ENCODE data around the gene BABAM2.

Gene BABAM2

DNA sequence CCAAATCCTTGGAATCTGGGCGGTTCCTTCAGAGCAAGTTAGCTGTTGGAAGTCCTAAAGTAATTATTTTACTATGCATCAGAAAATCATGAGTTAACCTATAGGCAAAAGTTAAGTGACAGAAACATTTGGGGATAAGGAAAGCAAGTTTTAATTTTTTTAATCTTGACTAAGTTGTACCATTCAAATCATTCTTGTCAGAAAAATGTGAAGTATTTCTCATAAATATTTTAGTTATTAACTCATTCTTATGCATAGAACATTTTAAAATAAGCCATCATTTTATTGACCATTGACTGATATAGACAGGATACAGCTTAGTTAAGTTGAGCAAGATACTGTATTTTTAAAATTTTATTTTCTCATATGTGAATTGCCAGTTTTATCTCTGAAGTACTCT is 403.9 kb downstream of the BABAM2 start:
- no peak for DNase-seq

DNA sequence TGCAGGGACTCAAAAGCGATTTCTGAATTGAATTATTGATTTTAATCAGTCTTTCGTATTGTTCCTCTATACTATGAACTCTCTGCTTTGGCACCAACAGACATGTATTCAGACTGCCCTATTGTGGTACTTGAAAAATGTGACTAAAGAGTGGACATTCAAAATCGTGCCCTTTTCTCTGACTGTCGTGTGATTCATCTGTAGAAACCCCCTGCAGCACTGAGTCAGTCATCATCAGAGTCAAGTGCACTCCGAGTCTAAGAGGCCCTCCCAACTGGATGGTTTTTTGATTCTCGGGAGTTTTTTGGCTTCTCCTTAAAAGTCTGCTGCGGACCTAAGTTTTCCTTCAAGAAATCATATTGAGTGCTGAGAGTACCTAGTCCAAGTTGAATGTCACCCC is 405.7 kb downstream of the BABAM2 start:
- no peak for DNase-seq

DNA sequence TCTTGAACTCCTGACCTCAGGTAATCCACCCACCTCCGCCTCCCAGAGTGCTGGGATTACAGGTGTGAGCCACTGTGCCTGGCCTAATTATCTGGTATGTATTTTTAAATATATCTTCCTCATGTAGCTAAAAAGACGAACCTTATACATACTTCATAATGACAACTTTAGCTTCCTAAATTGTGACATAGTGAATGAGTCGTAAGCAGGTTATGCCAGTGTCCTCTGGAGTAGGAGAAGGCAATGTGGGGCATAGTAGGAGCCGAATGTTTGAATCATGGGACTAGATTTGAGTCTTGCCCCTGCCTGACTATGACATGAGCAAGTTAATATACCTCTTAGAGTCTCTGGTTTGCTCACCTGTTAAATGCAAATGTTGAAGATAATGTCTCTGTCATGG is 406.4 kb downstream of the BABAM2 start:
- DNase-seq = no peak

DNA sequence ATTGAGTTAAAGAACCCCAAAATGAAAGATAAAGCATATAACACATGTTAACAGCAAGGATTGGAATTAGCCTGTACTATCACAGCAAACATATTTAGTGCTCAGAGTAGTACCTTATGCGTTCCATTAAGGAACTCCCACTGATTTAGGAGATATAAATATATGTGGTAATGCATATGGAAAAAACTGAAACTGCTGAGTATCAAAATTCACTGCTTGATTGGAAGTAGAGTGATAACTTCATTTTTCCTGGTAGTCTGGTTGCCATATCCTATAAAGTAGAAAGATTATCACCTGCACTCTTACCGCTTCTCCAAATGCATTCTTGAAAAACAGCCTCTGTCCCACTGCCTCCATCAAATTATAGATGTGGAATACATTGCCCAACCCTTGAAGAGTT is 407.0 kb downstream of the BABAM2 start:
- DNase-seq = no peak

DNA sequence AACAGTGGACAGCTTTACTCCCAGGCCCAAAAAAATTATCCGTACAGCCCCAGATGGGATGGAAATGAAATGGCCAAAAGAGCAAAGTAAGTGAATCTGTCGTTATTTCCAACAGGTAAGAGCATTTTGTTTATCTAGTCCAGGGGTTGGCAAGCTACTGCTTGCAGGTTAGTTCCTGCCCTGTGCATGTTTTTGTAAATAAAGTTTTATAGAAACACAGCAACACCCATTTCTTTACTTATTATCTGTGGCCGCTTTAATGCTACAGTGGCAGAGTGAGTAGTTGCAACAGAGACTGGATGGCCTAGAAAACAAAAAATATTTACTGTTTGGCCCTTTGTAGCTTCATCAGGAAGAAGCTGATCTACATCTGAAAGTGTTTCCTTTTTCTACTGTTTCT is 407.9 kb downstream of the BABAM2 start:
- no peak for DNase-seq

DNA sequence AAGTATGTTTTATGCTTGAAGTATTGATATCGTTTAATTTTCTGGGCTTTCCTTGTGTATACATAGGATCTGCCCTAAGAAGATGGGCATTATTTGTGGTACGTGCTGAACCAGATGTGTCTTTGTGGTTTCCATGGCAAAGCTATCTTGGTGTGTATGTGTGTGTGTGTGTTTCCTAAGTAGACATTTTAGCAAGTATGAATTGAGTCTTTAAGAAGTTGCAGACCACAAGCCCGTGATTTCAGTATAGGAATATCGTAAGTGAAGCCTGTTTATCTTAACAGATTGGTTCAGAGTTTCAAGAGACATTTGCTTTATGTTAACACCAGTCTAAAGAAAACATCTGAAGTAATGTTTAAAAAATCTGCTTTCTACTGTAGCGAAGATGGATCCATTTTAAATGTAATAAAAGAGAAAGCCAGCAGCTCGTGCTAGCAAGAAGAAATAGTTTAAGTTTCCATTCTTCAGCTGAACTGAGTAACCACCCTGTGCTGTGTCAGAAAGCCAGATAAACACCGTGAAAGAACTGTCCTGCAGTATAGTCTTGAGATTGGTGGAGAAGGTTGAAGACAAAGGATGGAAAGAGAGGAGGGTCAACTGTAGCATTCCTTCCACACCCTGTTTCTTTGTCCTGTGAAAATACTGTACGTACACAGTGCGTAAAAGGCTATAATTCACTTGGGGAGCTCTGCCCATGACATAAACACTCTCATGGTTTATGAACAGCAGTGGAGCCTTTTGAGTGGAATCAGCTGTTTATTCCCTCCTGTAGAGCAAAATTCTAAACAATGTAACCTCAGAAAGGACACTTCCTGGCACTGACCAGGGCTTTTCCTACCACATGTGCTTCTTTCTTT is 410.2 kb downstream of the BABAM2 start:
- no peak for DNase-seq

DNA sequence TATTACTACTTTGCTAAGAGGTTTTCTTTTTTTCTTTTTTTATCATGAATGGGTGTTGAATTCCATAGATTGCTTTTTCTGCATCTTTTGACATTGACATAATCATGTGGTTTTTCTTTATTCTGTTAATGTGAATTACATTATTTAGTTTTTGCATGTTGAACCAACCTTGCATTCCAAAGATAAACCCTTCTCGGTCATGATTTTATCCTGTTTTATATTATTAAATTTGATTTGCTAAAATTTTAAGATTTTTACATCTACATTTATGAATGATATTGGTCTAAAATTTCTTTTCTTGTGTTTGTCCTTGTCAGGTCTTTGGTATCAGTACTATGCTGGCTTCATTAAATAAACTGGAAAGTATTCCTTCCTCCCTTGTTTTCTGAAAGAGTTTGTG is 414.7 kb downstream of the BABAM2 start:
- DNase-seq = no peak

DNA sequence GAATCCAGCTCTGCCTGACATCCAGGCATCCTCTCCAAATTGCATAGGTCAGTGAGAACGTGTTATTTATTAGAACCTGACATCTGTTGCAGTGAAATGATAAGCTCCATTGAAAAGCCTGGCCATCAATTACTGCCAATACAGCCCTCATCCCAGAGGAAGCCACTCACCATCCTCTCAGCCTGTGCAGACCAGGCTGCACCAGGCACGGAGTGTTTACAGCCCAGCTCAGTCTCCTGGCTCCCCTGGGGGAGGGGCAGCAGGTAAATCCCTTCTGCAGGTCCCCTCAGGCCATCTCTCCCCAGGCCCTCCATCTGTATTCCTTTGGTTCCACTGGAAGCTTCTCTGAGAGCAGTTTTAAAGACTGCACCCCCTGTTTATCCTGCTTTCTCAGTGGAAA is 419.6 kb downstream of the BABAM2 start:
- DNase-seq = no peak

DNA sequence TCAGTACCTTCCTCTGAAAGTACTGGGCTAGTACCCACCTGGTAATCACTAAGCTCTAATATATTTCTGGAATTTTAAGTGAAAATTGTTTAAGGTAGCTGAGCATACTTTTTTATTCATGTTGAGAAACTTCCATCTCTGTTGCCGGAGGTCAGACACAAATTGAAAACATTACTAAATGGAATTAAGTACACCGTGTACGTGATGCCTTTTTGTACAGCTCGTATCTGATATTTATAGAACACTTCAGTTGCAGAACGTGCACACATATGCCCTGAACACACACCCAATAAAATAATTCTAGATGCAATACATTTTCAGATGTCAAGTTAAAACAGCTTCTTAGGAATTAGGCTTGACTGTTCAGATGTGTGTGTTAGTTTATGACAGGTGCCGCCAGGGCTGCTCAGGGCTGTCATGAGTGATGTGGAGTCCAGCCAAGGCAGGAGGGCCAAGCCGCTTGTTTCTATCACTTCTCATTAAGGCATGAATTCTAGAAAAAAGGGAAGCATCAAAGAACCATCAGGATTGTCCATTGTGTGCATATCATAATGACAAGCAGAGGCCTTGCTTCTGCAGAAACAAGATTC is 421.2 kb downstream of the BABAM2 start:
- no peak for DNase-seq

DNA sequence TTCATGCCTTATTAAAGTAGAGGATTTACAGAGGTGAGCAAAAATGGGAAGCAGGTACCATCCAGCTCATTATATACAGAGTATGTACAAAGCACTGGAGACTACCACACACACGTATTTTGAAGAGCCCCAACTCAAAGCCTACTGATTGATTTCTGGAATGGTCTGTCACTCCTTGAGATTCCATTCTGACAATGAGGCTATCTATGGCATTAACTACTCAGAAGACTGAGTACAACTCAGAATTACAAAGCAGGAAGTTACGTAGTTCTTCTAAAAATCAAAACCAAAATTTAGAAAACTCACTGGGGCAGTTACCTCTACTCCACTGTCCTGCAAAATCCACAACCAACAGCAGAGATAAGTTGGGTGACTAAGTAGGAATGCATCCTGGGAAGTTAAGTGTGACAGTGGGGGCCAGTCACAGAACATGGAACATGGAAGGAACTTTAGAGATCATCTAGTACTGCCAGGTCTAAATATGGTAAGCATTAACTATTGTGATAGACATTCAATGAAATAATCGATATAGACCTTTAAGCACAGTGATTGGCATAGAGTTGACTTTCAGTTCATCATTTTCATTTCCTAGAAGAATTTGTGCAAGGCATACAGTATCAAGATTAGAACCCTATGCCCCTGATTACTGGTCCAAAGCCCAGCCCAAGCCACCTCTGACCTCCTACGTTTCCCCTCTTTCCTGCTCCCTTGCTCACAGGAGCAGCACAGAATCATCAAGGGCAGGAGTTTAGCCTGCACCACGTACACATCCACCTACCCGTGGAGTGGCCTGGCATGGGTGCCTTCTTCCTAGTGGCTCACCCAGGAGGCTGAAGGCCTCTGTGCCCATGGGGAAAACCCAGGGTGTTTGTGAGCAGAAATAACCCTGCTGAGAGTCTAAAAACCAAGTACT is 422.0 kb downstream of the BABAM2 start:
- DNase-seq = no peak

DNA sequence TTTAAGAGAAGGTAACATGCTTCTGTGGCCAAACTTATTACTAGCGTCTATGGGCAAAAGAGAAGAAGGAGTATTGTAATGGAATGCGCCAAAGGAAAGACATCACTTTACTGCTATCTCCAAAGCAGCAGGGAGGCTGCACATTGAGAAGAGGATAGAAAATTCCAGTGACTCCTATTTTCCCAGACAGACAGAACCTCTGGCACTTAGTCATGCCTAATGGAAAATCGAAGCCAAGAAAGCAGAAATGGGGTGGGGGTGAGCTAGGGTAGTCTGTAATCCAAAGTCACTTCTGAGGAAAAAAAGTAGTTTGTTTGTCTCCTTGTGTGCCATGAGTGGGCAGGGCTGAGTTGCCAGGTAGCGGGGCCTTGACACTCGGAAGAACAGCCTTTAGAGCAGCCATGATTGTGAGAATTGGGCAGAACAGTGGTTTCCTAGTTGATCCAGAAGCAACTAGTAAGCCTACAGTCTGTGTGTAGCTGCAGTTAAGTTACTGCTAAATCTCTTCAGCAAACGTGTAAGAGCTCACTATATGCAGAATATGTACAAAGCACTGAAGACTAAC is 422.8 kb downstream of the BABAM2 start:
- no peak for DNase-seq

DNA sequence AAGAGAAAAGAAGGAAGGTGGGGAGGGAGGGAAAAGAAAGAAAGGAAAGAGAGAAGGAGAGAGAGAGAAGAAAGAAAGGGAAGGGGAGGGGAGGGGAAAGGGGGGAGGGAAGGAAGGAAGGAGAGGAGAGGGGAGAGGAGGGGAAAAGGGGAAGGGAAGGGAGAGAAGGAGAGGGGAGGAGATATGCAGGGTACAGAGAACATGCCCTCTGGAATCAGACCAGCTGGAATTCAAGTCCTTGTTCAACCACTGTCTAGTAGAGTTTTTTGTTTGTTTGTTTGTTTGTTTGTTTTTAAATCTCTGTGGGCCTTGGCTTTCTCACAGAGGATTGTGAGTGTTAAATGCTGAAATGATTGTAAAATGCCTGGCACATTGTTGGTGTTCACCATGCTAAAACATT is 424.4 kb downstream of the BABAM2 start:
- DNase-seq = no peak

DNA sequence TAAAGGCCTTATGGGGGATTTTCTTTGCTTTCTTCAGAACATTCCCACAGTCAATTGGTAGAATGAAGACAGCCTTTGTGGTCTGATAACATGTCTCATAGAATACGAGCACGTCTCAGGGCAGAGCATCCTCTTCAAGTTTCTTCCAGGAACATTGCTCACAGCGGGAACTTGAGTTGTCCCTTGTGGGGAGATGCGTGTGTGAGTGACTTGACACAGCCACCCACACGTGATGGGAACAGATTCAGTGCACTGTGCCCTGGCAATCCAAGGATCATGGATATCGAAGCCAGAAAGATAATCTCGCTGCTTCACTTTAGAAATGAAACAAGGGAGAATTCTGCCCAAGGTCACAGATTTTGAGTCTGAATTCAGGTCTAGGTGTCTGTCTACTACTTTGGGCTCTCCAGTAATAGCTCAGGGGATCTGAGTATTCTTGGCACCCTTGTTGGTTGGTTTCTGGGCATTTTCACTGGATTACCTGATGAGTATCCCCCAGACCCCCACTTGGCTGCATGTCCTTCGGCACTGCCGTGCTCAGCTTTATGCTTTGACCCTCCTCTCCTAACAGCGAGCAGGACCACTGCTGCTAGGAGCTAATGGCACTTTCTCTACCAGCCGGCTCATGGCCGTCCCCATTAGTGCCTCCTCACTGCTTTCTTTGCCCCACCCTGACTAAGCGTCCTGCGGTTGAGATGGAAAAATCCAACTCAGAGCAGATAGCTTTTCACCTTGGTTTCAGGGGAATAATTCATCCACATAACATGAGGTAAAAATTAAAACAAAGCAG is 426.2 kb downstream of the BABAM2 start:
- DNase-seq = no peak

DNA sequence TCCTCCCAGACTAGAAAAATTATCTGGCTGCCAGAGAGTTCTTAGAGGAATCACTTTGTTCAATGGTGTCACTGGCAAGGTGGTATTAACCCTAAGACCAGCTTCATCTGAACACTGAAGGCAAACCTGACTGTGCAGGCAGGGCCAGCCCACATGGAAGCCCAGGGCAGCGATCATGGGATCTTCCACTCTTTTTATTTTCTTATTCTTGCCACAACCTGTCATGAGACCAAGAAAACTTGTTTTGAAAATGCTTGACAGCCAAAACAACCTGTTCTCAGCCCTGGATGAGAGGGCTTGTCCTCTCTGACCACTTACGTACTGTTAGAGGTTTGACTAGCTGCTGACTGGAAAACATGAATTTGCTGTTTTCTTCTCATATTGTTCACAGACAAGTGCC is 426.9 kb downstream of the BABAM2 start:
- DNase-seq = no peak

DNA sequence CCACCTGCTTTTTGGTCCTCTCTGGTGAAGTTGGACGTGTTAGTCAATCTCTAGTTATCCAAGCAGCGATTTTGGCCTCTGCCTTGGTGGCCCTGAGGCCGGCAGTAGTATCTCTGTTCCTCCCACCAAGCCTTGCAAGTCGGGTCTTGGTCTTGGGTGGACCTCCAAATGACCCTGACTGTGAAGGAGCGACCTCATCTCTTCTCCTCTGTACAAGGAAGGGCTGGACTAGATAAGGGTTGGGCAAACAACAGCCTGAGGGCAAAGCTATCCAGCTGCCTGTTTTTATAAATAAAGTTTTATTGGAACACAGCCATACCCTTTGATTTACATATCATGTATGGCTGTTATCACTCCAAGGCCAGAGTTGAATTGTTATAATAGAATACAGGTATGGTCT is 427.5 kb downstream of the BABAM2 start:
- no peak for DNase-seq

DNA sequence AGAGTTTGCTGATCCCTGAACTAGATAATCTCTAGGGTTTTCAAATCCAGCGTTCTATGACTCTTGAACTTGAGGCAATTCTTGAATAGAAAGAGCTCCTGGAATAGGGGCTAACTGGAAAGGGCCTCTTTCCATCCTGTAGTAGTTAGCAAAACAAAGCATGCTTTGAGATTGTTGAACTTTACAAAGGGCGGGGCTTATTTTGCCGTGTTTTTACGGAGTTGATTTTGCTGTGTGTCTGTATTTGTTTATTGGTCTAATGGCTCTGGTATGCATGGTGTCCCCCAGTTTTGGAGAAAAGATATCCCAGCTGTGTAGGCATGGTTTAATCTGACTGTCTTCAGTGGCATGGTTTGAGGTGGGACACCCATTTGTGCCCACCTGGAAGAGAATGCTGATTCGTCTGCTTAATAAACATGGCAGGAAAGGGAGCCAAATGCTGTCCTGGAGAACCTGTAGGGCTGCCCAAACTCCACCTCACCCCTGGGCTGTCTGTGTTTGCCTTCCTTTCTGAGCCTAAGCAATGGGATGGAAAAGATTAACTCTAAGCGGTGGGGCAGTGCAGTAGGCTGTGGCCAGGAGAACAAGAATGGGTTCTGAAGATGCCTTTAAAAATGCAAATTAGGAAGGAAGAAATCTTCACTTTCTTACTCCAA is 428.1 kb downstream of the BABAM2 start:
- no peak for DNase-seq

DNA sequence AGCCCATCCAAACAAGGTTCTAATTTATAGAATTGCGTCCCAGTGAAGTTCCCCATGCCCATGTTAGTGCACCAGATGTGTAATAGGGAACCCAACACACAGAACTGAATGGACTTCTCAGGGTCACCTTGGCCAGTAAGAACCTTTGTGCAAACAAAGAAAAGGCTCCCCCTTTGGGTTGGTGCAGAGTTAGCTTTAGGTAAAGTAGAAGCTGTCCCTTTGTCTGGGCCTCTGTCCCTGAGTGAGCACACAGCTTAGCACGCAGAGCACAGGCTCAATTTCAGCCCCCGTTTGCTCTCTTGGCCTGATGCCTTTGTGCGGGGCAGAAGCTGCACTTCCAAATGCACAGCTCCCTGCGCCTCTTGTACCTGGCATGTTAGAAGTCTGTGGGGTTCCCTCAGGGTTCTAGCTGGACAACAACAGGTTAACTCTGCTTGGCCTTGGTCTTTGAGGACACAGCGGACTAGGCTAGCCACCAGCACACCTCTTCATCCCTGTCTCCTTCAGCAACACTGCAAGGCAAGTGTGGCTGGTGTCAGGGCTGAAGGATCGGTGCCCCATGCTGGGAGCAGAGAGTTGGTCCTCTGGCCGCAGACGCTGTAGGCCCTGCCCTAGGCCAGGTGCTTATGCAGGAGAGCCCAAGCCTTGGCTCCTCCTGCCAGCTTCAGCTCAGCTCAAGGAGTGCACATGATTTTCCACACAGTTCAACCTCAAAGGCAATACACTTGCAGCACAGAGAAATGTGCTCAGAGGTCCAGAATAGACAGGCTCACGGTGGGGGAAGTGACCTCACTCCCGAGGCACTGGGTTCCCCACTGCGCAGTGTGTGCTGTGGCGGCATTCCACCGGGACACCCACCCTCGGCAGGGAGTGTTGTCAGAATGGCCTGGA is 428.8 kb downstream of the BABAM2 start:
- DNase-seq = no peak

DNA sequence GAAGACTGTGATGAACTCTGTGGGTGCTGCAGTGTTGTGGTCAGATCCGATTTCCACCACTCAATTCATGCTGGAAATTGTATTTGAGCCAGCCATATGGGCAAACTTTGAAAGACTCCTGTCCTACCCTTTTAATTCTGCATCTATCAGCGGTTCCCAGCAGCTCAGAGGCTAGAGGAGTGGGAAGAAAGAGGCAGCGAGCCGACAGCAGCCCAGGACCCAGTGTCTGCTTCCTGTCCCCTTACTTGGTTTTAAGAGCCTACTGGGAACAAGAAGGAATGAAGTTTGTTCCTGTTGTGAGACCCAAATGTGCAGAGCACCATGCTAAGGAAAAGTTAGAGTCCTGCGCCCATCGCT is 429.5 kb downstream of the BABAM2 start:
- no peak for DNase-seq

DNA sequence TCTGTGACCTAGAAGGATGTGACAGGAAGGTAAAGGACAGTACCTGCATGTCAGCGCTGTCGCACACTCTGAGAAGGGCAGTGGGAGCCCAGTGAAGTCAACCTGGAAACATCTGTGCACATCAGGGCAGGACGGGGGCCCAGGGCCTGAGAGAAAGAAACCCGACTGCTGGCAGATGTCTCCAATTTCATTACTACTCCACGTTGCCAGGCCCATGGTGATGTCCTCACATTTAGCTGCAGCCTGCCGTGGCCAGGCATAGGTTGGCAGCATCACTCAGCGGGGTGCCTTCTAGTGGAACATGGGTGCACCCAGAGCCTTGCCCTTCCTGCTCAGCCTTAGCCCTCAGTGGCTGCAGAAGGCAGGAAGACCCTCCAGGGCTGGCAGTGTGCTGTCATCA is 429.8 kb downstream of the BABAM2 start:
- no peak for DNase-seq

DNA sequence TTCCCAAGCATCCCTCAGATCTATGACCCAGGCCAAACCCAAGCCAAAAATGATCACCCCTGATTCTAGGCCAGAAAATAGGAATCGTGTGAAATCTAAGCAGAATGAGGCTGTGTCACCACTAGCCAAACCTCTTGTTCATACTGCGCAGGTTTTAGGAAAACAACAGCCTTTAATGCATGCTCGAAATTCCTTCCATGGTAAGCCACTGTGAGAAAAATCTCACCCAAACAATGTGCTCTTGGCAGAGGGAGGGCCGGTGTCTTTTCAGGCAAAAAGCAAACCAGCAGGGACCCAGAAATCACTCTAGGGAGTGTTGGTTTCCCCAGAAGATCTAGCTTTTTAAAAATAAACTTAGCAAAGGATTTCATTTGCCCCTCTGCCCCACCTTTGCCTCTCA is 430.9 kb downstream of the BABAM2 start:
- no peak for DNase-seq

DNA sequence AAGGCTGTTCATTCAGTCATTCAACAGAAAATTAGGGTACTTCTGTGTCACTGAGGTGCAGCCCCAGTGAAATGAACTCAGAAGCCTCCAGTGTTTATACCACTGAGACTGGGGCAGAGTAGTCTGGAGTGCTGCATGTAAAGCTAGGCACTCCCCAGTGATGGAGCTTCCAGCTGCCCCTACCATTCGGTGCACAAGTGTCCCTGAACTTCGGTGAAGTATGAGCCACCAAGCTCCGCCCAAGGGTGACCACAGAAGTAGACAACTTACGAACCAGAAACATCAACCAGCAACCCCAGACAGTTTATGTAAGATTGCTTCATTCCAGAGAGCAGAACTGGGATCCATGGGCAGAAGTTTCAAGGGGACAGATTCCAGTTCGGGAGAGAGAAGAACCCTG is 431.5 kb downstream of the BABAM2 start:
- no peak for DNase-seq
